Lower leg skin (tissue), 4 donors: ENCODE data around the gene USP20. TPM values are rescaled to one million over a fixed set of nuclear protein-coding genes. Genes with fewer than 3 reads are reported as not detected.

Source experiments
- DNase-seq, 2 donors: peaks; one replicate each; pipeline ENCODE4 v3.0.0-alpha.2; 2019; ENCODE audit warnings: low spot score in 2 of 2
- H3K4me3 ChIP-seq: fragments of 200-600 bp; sonication (generic); 2 replicates; pipeline ENCODE4 v1.5.1; 2017; ENCODE audit warnings: mild to moderate bottlenecking, low read depth; ENCODE audit not compliant: poor library complexity, severe bottlenecking
- POLR2A ChIP-seq, 2 donors: fragments of 450-650 bp; IDR thresholded peaks; one replicate each; pipeline ENCODE4 v1.6.1; 2016 to 2017; ENCODE audit warnings: antibody characterized with exemption in 2 of 2, mild to moderate bottlenecking in 1 of 2, moderate library complexity in 1 of 2
- WGBS, 2 donors: methylation state at CpG; one replicate each; pipeline ENCODE4 v1.1.5; 2018; 5-methylcytosine and 5-hydroxymethylcytosine counted together
- intact Hi-C: fragments of 100-400 bp; cut with DNase I; formaldehyde crosslinking; loops from one replicate; pipeline ENCODE4 v1.15.0; 2023; ENCODE audit warnings: low total_unique reads
- total RNA-seq, 4 donors: library from RNA; depleted of rRNA; stranded (reverse); fragments of >200 nt; gene quantifications; one replicate each; pipeline ENCODE4 v1.1.0, GENCODE V29; 2016
- TF ChIP-seq, protein P1 (sequence below), 3 donors: fragments of 450-650 bp; IDR thresholded peaks; one replicate each; pipeline ENCODE4 v1.5.1; 2016; ENCODE audit warnings: antibody characterized with exemption in 3 of 3, mild to moderate bottlenecking in 3 of 3, moderate library complexity in 2 of 3

Gene USP20
- total RNA-seq, 4 donors from 2014 or later: 20.7 to 39.7 (median 36.1) TPM

DNA sequence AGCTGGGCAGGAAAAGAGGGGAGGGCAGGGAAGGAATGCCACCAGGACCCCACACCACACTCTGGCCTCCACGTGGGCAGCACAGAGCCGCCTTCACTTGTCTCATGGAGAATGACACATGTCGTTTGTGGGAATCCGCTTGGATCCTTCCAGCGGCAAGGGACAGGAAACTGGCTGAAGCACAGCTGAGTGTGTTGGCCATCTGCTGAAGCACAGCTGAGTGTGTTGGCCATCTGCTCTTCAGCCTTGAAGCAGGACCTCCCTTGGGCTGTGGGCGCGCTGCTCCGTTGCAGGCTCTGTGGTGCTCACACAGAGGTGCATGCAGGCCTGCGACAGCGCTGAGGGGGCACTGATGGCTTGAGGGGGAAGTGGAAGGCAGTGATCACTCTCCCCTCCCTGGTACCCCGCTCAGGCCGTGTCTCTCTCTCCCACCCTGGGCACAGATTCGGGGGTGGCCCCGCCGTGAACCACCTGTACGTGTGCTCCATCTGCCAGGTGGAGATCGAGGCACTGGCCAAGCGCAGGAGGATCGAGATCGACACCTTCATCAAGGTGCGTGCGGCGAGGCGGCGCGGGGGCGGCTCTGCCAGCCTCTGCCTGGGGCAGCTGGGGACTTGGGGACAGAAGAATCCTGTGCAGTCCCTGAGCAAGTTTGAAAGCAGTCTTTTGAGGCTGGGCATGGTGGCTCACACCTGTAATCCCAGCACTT is 40.6 kb downstream of the USP20 start:
- H3K4me3 ChIP-seq: no peak overlapping the region
- TF ChIP-seq, protein P1, sequence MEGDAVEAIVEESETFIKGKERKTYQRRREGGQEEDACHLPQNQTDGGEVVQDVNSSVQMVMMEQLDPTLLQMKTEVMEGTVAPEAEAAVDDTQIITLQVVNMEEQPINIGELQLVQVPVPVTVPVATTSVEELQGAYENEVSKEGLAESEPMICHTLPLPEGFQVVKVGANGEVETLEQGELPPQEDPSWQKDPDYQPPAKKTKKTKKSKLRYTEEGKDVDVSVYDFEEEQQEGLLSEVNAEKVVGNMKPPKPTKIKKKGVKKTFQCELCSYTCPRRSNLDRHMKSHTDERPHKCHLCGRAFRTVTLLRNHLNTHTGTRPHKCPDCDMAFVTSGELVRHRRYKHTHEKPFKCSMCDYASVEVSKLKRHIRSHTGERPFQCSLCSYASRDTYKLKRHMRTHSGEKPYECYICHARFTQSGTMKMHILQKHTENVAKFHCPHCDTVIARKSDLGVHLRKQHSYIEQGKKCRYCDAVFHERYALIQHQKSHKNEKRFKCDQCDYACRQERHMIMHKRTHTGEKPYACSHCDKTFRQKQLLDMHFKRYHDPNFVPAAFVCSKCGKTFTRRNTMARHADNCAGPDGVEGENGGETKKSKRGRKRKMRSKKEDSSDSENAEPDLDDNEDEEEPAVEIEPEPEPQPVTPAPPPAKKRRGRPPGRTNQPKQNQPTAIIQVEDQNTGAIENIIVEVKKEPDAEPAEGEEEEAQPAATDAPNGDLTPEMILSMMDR (IDR thresholded peaks at IDR 0.05): no peak
- no peak for TF ChIP-seq POLR2A (IDR thresholded peaks at IDR 0.05)
- 89 to 91% methylated on average over 24 to 25 of the region's 27 CpGs for WGBS, 2 donors
- intact Hi-C loops: no loop called here
- no peak for DNase-seq

DNA sequence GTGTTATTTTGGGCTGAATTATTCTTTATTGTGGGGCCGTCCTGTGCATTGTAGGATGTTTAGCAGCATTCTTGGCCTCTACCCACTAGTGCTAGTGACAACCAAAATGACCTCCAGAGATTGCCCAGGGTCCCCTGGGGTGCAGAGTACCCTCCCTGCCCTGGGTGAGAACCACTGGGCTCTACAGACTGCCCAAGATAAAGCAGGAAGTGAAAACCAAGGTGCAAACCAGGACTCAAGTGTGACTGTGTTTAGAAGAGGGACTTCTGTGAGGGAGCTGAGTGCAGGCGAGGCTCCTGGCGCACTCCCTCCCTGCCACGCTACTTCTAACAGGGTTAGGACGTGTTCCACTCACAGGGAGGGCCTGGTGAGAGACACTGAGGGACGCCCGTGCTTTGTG is 41.6 kb downstream of the USP20 start:
- H3K4me3 ChIP-seq: no peak overlapping the region
- intact Hi-C loops: no loop called here
- DNase-seq: no peak
- no peak for TF ChIP-seq POLR2A (IDR thresholded peaks at IDR 0.05)
- TF ChIP-seq, protein P1 (IDR thresholded peaks at IDR 0.05): no peak
- WGBS, 2 donors: 88 to 90% methylated on average over 7 of the region's 7 CpGs

DNA sequence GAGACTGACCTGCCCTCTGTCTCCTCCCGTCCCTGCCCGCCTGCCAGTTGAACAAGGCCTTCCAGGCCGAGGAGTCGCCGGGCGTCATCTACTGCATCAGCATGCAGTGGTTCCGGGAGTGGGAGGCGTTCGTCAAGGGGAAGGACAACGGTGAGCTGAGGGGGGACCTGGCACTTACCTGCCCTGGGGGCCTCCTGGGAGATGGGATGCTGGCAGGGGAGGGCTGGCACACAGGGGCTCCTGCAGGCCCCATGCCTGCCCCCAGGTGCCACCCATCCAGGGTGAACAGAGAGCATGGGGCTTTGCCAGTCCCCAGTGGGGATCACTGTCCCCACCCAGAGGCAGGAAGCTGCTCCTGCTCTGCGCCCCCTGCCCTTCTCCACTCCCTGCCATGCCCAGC is 43.0 kb downstream of the USP20 start:
- DNase-seq: no peak
- no peak overlapping the region for H3K4me3 ChIP-seq
- intact Hi-C loops: no loop called here
- WGBS, 2 donors: 90 to 96% methylated on average over 10 to 11 of the region's 11 CpGs
- TF ChIP-seq POLR2A (IDR thresholded peaks at IDR 0.05): no peak
- TF ChIP-seq, protein P1 (IDR thresholded peaks at IDR 0.05): no peak

DNA sequence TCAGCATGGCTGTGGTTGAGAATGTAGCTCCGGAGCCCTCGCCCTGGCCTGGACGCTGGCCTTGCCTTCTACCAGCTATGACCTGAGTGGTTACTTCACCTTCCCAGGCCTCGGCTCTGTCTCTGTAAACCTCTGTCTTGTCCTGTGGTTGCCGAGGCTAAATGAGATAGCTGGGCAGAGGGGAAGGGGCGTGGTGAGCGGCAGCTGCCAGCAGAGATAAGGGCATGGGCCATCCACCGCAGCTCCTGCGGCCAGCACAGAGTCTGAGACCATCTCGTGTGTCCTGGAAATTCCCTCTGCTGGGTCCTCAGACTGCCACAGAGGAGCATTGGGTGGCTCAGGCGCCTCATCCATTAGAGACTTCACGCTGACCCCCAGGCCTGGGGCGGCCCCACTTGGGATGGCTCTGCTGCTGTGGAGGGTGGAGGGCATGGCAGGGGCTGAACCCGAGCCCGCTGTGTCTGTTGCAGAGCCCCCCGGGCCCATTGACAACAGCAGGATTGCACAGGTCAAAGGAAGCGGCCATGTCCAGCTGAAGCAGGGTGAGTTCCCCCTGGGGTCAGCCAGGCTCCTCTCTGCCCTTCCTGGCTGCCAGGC is 43.9 kb downstream of the USP20 start:
- intact Hi-C loops: no loop called here
- no peak overlapping the region for H3K4me3 ChIP-seq
- WGBS, 2 donors: 88 to 90% methylated on average over 13 to 17 of the region's 17 CpGs
- TF ChIP-seq POLR2A (IDR thresholded peaks at IDR 0.05): no peak
- TF ChIP-seq, protein P1 (IDR thresholded peaks at IDR 0.05): no peak
- no peak for DNase-seq

DNA sequence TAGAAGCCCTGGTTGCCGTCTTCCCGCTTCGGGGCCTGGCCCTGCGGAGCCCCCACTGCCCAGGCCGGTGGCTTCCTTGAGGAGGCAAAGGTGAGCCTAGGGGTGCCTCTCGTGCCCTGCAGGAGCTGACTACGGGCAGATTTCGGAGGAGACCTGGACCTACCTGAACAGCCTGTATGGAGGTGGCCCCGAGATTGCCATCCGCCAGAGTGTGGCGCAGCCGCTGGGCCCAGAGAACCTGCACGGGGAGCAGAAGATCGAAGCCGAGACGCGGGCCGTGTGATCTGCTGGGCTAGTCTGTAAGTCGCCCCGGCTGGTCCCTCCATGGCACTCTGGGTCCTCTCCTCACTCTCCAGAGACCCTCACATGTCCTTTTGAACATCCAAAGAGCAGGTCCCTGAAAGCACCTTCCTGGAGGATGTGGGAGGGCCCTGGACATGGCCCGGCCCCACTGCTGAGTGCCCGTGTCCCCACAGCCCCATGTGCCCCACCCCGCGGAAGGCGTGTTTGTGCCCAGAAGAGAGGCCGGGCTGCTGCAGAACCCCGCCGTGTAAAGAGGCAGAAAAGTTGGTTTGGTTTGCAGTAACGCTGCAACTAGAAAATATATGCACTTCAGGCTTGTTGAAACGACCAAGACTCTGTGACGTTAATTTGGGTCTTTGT is 44.9 kb downstream of the USP20 start:
- H3K4me3 ChIP-seq: no peak overlapping the region

More for the DNA sequence above, 44.9 kb downstream of the USP20 start:
- DNase-seq: no peak
- intact Hi-C loops: loop anchor here (10.0 kb wide), 2 partner anchors 175 to 225 kb away; partner anchors contain the start of gene GPR107
- WGBS, 2 donors: 91 to 92% methylated on average over 27 to 31 of the region's 31 CpGs
- TF ChIP-seq, protein P1 (IDR thresholded peaks at IDR 0.05): no peak
- TF ChIP-seq POLR2A (IDR thresholded peaks at IDR 0.05): no peak
